Activated effector memory CD4-positive, alpha-beta T cell treated with anti-CD3 and anti-CD28 coated beads, Interleukin-2, amount 50 U/mL, for 16 hours (primary cell): ENCODE data around the gene GABRR2.
"Not testable (repeated sequence)": the region's sequence is repeated elsewhere in the genome, so short reads cannot be mapped to it uniquely, and the experiment has no call there.

Experiments used
- DNase-seq: peaks from one replicate; pipeline ENCODE4 v3.0.0-alpha.2; 2020

The GABRR2 gene

GRCh38 chr6:89323511-89323971 lies 8.4 kb upstream of the GABRR2 start:
- DNase-seq = no peak

DNA sequence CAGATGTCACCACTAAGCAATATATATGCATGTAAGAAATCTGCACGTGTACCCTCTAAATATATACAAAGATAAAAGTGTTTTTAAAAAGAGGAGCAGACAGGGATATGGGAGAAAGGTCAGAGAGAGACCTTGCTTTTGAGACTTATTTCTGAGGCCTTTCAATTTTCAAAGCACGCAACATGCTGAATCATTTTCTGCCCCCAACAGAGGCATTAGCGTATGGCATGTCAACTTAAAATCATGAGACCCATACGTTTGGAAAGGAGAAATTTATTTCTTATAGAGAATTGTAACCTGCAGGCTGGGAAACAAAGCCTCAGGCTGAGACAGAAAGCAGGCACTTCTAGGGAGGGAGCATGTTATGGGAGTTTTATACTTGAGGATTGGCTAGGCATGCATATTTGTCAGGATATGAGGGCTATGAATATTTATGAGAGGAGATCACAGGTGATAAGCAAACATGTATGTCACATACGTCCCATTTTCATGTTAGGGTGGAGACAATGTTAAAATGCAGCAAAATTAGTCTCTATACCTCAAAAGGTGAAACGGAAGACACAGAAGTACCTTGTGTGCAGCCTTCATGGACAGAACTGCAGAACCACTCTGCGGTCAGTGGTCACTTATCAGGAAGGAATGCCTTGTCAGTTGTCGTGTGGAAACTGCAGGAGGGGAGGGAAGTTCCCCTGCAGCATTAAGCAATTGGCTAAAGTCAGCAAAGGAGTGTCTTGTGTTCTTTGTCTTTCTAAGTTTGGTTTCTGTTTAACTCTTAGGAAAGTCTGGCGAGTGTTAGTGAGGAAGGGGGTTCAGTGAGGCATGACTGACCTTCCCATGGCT lies 6.3 kb upstream of the GABRR2 start:
- no peak for DNase-seq

DNA sequence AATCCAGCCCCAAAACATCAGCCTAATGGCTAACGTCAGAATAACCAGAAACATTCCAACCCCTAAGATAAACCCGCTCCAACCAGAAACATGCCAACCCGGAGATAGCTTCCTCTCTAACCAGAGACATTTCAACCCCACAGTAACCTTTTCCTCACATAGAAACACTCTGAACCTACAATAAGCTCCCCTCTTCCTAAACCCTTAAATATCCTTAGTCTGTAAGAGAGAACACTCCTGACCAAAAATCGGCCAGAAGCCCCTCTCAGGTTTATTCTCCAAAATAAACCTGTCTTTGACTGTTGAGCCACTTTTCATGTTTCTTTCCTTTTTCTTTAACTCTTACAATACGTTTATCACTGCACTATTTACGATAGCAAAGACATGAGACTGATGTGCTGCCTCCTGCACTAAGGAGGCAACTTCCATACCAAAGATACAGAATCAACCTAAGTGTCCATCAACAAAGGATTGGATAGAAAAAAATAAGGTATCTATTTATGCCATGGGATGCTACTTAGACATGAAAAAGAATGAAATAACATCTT lies 5.0 kb upstream of the GABRR2 start:
- DNase-seq = no peak

DNA sequence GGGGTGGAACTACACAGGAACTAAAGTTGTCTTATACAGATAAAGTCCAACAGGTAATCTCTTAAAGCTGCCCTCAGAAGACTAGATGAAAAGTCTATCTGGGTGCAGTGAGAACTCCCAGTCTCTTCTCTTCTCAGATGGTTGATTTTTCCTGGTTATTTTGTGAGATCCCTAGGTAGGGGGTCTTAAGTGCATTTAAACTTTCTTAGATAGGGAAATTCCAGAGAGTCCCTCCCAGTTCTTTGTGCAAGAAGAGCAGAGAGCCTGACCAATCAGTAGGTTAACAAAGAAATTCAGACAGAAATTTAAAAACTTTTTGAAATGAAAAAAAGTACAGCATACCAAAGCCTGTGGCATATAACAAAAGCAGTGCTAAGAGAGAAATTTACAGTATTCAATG lies 2.0 kb upstream of the GABRR2 start:
- no peak for DNase-seq

DNA sequence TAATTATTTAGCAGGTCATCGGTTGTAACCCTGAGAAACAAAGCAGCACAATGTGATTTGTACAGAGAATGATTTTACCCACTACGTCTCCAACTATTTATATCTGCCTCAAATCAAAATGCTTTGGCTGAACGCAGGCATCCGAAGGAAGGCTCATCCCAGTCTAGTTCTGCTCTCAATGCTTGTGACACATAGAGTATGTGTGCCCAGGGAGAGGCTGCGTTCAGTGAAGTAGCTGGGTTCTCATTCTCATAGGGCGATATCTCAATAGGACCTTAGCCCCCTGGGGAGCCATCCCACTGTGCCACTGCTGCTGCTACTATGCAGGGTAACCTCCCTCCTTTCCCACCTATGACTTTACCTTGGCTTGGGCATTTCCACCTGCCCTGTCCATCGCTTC lies 407 bp downstream of the GABRR2 start:
- no peak for DNase-seq

GRCh38 chr6:89313006-89313405 lies 2.1 kb downstream of the GABRR2 start:
- DNase-seq = no peak

DNA sequence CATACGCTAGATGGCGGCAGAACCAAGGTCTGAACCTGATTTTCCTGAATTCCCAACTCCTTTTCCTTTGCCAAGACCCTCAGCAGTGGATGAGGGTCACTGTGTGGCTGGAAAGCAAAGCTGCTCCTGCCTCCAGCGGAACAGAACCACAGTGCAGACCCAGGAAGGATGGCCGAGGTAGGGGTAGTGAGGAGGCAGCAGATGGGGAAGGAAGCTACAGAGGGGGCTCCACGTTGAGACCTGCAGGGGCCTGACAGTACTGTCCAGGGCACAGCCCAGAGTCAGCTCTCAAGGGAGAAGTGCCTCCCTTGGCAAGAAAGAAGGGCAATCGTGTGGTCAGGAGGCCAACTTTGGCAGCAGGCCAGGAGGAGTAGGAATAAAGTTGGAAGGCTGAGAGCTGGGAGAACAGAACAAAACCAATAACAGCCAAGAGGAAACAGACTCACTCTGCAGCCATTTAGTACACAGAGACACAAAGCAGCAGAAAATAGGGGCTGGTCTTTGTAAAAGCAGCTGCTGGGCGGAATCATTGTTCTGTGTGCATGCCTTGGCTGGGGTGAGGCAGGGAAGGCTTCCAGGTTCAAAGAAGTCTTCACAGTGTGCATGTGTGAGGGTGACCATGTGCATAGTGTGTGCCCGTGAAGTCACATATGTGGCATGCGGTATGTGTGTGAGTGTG lies 3.1 kb downstream of the GABRR2 start:
- no peak for DNase-seq

- DNase-seq = no peak
Measured at GRCh38 chr6:89311530-89311852, 3.6 kb downstream of the GABRR2 start.

GRCh38 chr6:89310929-89311328 lies 4.2 kb downstream of the GABRR2 start:
- DNase-seq = no peak

DNA sequence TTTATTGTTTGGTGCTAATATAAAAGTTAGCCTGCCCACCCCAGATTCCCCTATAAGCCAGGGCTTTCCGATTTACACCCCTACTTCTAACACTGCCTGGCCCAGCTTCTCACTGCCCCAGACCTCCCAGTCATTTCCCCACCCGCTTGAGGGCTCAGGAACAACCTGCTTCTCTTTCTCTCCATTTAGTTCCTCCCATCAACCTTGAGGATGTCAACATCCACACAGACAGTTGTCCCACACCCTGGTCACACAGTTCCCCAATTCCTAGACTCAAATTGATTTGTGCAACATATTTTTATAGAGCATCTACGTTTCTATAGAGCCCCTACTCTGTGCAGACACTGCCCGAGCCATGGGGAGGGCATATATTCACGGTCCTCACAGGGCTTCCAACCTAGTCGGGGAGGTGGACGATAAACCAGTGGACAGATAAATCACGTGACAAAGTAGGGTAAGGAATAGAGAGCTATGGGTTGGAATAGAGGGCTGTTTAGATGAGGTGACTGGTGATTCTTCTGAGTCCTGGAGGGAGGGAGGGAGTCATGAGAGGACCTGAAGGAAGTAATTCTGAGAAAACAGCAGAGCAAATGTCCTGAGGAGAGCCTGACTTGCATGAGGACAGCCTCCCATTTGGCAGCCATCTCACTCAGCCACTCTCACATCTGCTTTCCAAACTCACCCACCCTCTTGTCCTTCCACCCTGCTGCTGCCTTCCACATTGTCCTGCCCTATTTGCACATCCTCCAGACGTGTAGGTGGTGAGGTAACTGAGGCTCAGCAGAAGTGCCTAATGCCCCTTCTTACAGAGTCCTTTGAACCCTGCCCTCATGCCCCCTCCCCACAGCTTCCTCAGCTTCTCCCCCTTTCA lies 6.3 kb downstream of the GABRR2 start:
- no peak for DNase-seq

GRCh38 chr6:89304517-89304916 lies 10.6 kb downstream of the GABRR2 start:
- DNase-seq = not testable (repeated sequence)

DNA sequence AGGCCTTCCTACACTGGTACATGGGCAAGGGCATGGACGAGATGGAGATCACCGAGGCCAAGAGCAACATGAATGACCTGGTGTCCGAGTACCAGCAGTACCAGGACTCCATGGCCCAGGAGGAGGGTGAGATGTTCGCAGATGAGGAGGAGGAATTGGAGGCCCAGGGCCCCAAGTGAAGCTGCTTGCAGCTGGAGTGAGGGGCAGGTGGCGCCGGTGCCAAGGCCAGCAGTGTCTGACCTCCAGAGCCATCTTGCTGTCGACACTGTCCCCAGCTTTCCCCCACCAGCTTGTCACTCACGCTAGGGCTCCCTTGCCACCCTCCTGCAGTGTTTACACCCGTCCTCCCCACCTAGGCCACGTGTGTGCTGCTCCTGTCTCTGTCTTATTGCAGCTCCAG lies 12.2 kb downstream of the GABRR2 start:
- no peak for DNase-seq

DNA sequence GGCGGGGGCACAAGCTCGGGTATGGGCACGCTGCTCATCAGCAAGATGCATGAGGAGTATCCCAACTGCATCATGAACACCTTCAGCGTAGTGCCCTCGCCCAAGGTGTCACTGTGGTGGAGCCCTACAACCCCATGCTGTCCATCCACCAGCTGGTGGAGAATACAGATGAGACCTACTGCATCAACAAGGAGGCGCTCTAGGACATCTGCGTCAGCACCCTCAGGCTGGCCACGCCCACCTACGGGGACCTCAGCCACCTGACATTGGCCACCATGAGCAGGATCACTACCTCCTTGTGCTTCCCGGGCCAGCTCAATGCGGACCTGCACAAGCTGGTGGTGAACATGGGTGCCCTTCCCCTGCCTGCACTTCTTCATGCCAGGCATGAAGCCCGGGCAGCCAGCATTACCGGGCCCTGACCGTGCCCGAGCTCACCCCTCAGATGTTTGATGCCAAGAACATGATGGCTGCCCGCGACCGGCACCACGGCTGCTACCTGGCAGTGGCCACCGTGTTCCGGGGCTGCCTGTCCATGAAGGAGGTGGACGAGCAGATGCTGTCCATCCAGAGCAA lies 12.8 kb downstream of the GABRR2 start:
- no peak for DNase-seq

DNA sequence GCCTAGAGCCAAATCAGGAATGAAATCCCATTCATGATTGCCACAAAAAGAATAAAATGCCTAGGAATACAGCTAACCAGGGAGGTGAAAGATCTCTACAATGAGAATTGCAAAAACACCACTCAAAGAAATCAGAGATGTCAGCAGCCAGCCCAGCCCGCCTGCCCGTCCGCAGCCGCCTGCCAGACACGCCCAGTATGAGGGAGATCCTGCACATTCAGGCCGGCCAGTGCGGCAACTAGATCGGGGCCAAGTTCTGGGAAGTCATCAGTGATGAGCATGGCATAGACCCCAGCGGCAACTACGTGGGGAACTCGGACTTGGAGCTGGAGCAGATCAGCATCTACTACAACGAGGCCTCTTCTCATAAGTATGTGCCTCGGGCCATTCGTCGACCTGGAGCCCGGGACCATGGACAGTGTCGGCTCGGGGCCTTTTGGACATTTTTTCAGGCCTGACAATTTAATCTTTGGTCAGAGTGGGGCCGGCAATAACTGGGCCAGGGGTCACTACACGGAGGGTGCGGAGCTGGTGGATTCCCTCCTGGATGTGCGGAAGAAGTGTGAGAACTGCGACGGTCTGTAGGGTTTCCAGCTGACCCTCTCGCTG lies 13.4 kb downstream of the GABRR2 start:
- no peak for DNase-seq

DNA sequence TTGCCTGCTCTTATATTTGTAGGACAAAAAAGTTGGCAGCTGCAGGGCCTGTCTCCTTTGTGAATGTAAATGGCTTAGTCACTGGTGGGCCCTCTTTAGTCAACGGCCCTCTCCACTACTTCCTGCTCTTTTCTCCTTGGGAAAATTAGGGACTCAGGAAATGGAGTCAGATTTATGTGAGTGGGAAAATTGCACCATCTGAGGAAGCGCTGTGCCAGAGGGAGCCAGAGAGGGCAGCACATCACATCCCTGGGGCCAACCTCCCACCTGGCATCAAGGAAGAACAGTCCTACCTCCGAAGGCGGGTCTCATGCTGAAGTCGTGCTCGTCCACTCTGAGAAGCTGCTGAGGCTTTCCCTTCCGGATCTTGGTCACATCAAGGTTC lies 15.6 kb downstream of the GABRR2 start:
- no peak for DNase-seq

DNA sequence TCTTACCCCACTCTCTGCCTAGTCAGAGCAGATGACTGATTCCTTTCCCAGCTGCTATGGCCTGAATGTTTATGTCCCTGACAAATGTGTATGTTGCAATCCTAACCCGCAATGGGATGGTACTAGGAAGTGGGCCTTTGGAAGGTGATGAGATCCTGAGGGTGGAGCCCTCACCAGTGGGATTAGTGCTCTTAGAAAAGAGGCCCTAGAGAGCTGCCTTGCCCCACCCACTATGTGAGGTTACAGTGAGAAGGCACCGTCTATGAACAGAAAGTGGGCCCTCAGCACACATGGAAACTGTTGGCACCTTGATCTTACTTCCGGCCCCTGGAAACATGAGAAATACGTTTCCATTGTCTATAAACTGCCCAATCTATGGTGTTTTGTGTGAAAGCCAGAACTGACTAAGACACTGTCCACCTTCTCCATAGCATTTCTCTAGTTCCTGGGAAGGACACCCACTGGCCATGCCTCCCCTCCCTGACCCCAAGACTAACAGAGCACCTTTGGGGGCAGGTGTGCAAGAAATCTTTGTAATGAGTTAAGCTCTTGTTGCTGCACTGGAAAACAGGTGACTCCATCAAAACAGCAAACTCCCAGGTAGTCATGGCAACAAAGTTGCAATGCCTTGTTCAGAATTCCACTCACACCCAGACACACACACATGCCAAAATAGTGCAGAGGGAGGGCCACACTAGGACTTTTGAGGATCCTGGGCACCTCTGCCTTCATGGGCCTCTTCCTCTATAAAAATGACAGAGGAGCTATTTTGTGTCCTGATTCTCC lies 16.2 kb downstream of the GABRR2 start:
- DNase-seq = peak; percentile 78

DNA sequence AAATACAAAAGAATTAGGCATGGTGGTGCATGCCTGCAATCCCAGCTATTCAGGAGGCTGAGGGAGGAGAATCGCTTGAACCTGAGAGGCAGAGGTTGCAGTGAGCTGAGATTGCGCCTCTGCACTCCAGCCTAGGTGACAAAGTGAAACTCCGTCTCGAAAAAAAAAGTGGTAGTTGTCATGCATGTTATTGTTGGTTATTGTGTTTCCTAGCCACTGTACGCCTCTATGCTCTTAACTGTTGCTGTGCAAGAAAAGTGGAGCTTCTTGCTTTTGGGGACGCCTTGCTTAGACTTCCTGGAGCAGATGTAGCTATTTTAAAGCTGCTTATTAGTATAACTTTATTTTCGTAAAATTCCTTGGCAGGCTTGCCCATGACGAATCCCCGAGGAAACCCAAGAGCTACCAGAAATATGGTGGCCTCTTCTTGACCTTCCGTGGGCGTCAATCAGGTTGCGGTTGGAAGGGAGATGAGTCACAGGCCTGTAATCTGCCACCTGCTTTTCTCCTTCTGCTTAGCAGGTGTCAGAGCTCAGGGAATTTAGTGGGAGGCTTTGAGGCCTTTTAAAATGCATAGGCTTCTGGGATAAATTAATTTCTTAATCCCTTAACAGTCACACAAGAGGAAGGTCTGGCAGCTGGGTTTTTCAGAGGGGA lies 17.3 kb downstream of the GABRR2 start:
- peak; percentile 84 for DNase-seq

GRCh38 chr6:89295981-89296380 lies 19.1 kb downstream of the GABRR2 start:
- no peak for DNase-seq

GRCh38 chr6:89295116-89295515 lies 20.0 kb downstream of the GABRR2 start:
- not testable (repeated sequence) for DNase-seq

- DNase-seq = no peak
Measured at GRCh38 chr6:89291256-89291819, 23.8 kb downstream of the GABRR2 start.
